ENCODE measurements around the gene GPR32. TPM values are rescaled to one million over a fixed set of nuclear protein-coding genes. Genes with fewer than 3 reads are reported as not detected.
"Not testable (repeated sequence)": the region's sequence is repeated elsewhere in the genome, so short reads cannot be mapped to it uniquely, and the experiment has no call there.

GPR32 gene
- total RNA-seq, 2 donors from 2014 or later: not detected

DNA sequence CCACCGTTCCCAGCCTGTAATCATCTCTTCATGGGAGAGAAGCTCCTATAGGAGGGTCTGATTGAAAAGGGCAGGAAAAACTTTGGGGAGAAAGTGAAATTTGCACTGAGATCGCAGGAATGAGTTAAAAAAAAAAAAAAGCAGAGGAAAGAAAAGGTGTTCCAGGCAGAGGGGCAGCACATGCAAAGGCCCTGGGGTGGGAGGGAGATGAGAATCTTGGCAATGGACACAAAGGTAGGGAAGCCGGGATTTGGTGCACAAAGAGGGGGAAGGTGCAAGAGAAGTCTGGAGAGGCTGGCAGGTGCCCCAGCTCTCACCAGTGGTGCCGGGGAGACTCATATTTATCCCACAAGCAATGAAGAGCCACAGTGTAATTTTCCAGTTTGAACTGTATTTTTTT is 16.4 kb upstream of the GPR32 start:
- Histone ChIP-seq H3K4me1 (no peaks in the 10 kb centered on the region), H3K9me3 (no peaks in the 10 kb centered on the region), H3K4me3 (no peak overlapping the region), H3K27me3 (no peaks in the 10 kb centered on the region), H3K36me3 (no peaks in the 10 kb centered on the region), H3K27ac (no peak overlapping the region)
- no peak for DNase-seq (ENCODE audit: low spot score)
- no peak for TF ChIP-seq CTCF (IDR thresholded peaks at IDR 0.05)

GRCh38 chr19:50756244-50756643 is 14.0 kb upstream of the GPR32 start:
- not testable (repeated sequence) for H3K4me1 ChIP-seq; H3K36me3 ChIP-seq; H3K27ac ChIP-seq; H3K4me3 ChIP-seq; DNase-seq (ENCODE audit: low spot score); H3K9me3 ChIP-seq; H3K27me3 ChIP-seq

DNA sequence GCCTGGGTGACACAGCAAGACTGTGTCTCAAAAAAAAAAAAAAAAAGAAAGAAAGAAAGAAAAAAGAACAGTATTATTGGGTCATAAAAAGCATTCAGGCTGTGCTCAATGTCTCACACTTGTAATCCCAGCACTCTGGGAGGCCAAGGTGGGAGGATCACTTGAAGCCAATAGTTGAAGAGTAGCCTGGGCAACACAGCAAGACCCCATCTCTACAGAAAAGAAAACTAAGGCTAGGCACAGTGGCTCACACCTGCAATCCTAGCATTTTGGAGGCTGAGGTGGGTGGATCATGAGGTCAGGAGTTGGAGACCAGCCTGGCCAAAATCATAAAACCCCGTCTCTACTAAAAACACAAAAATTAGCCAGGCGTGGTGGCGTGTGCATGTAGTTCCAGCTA is 12.6 kb upstream of the GPR32 start:
- H3K4me1 ChIP-seq; H3K36me3 ChIP-seq; H3K9me3 ChIP-seq; H3K27ac ChIP-seq; DNase-seq (ENCODE audit: low spot score); H3K27me3 ChIP-seq; H3K4me3 ChIP-seq: not testable (repeated sequence)

- H3K27me3 ChIP-seq: not testable (repeated sequence)
Measured at GRCh38 chr19:50759076-50759475, 11.2 kb upstream of the GPR32 start.

GRCh38 chr19:50759886-50760285 is 10.4 kb upstream of the GPR32 start:
- Histone ChIP-seq H3K36me3 (no peaks in the 10 kb centered on the region), H3K4me3 (no peak overlapping the region), H3K27me3 (no peaks in the 10 kb centered on the region), H3K4me1 (no peaks in the 10 kb centered on the region), H3K27ac (no peak overlapping the region), H3K9me3 (no peaks in the 10 kb centered on the region)
- no peak for DNase-seq (ENCODE audit: low spot score)
- no peak for TF ChIP-seq CTCF (IDR thresholded peaks at IDR 0.05)

More at GRCh38 chr19:50759076-50759475, 11.2 kb upstream of the GPR32 start:
- not testable (repeated sequence) for H3K9me3 ChIP-seq; H3K4me3 ChIP-seq; DNase-seq (ENCODE audit: low spot score); H3K27ac ChIP-seq; H3K36me3 ChIP-seq; H3K4me1 ChIP-seq

- not testable (repeated sequence) for DNase-seq (ENCODE audit: low spot score); H3K27me3 ChIP-seq; H3K4me3 ChIP-seq; H3K9me3 ChIP-seq; H3K36me3 ChIP-seq; H3K4me1 ChIP-seq; H3K27ac ChIP-seq
Measured at GRCh38 chr19:50761501-50761900, 8.8 kb upstream of the GPR32 start.

- not testable (repeated sequence) for H3K27ac ChIP-seq; H3K36me3 ChIP-seq; DNase-seq (ENCODE audit: low spot score); H3K9me3 ChIP-seq; H3K27me3 ChIP-seq; H3K4me1 ChIP-seq; H3K4me3 ChIP-seq
Measured at GRCh38 chr19:50763521-50763920, 6.7 kb upstream of the GPR32 start.

DNA sequence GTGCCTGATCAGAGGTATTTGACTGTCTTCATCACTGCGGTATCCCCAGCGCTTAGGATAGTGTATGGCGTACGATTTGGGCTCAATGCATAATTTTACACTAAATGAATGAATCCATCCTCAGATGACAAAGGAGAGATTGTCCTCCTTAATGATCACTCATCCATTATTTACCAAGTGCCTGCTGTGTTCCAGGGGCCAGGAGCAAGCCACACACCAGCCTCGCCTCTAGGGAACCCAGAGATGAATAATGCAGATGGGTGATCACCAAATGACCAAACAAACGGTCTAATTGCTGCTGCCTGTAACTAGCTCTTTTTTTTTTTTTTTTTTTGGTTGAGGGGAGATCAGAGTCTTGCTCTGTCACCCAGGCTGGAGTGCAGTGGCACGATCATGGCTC is 5.9 kb upstream of the GPR32 start:
- Histone ChIP-seq H3K4me3 (no peak overlapping the region), H3K27ac (no peak overlapping the region), H3K36me3 (no peaks in the 10 kb centered on the region), H3K9me3 (no peaks in the 10 kb centered on the region), H3K27me3 (no peaks in the 10 kb centered on the region), H3K4me1 (no peaks in the 10 kb centered on the region)
- DNase-seq (ENCODE audit: low spot score): no peak
- no peak for TF ChIP-seq CTCF (IDR thresholded peaks at IDR 0.05)

DNA sequence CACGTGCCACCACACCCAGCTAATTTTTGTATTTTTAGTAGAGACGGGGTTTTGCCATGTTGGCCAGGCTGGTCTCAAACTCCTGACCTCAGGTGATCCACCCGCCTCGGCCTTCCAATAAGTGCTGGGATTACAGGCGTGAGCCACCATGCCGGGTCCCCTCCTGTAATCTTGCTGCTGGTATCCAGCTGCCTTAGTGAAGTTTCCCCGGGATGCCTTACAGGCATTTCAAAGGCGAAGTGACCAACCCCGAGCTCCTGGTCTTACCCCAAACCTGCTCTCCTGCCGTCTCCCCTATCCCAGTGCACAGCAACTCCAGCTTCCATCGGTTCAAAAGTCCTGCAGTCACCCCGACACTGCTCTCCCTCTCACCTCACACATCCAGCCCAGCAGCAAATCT is 3.5 kb upstream of the GPR32 start:
- H3K4me1 ChIP-seq; H3K9me3 ChIP-seq; DNase-seq (ENCODE audit: low spot score); H3K27ac ChIP-seq; H3K27me3 ChIP-seq; H3K4me3 ChIP-seq; H3K36me3 ChIP-seq: not testable (repeated sequence)

DNA sequence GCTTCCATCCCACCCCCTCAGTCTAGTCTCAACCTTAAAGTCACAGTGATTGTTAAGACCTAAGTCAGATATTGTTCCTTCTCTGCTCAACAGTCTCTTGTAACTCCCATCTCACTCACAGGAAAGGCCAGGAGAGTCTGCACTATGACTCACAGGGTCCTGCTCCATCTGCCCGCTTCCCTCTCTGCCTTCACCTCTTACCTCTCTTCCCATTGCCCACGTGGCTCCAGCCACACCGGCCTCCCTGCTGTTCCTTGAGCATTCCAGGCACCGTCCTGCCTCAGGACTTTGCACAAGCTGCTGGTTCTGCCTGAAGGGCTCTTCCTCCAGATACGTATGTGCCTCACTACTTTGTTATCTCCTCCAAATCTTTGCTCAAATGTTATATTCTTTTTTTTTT is 3.0 kb upstream of the GPR32 start:
- H3K27me3 ChIP-seq; DNase-seq (ENCODE audit: low spot score); H3K36me3 ChIP-seq; H3K4me3 ChIP-seq; H3K9me3 ChIP-seq; H3K27ac ChIP-seq; H3K4me1 ChIP-seq: not testable (repeated sequence)

All from right atrium auricular region (tissue), 2 donors.